Forelimb muscle (tissue), 1 donor: ENCODE results near the gene ATP5PO. TPM values are rescaled to one million over a fixed set of nuclear protein-coding genes. Genes with fewer than 3 reads are reported as not detected.
"Not testable (repeated sequence)": the region's sequence is repeated elsewhere in the genome, so short reads cannot be mapped to it uniquely, and the experiment has no call there.

Experiments
- DNase-seq: peaks from one replicate; pipeline ENCODE4 v3.0.0-alpha.2; 2013; ENCODE audit warnings: low read depth
- polyA plus RNA-seq: library from polyadenylated mRNA; unstranded; fragments of 120-200 nt; gene quantifications from one replicate; pipeline ENCODE4 v1.2.1, GENCODE V29; 2013; ENCODE audit not compliant: insufficient read length

The ATP5PO gene
- polyA plus RNA-seq, 1 donor, result 304 TPM

DNA sequence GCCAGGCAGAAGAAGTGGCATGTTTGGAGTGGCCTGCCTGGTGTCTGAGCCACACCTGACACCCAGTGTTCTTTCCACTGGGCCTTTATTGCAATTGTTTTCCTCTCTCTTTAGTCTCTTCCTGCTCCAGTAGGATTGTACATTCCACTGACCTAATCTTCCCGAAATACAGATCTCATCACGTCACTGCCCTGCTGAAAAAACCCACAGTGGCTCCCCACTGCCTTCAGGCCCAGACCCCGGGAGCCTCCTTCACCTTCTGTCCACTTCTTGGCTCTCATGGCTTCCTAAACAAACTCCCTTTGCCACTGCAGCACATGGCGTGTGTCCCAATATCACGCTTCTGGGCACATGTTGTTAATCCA lies 25.3 kb upstream of the ATP5PO start:
- DNase-seq, result no peak

DNA sequence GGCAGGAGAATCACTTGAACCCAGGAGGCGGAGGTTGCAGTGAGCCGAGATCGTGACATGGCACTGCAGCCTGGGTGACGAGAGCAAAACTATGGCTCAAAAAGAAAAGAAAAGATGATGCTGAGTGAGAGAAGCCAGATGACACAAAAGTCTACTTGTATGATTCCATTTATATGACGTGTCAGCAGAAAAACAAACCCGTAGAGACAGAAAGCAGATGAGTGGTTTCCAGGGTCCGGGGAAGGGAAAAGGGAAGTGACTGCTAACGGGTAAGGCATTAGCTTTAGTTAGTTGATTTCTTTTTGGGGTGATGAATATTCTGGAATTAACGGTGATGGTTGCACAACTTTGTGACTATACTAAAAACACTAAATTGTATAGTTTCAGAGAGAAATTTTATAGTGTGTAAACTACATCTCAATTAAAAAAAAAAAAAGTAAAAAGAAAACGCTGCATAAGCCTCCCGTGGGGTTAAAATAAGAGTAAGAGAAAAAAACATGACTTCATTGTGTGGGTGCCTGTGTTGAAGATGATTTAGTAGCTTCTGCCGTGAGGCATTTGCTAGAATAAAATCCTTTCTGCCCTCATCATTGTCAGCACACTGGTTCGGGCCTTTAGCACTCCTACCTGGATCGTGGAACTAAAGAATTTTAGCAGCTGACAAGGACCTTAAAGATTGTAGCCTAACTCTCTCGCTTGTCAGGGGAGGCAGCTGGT lies 24.7 kb upstream of the ATP5PO start:
- DNase-seq, result no peak

GRCh38 chr21:33939226-33939625 lies 23.6 kb upstream of the ATP5PO start:
- no peak for DNase-seq

DNA sequence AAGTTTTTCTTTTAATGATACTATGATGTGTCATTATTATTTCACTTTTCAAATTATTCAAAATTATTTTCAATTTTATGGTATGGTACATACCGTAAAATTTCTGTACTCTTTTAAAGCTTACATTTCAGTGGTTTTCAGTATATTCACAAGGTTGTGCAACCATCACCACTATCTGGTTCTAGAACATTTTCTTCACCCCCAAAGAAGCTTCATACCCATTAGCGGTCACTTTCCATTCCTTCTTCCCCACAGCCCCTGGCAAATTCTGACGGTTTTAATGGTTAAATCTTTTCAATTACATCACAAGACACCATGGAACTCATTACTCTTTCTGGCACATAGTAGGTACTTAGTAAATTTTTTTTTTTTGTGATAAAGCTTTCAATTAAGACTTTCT lies 22.8 kb upstream of the ATP5PO start:
- no peak for DNase-seq

GRCh38 chr21:33937931-33938339 lies 22.3 kb upstream of the ATP5PO start:
- DNase-seq, result no peak

- no peak for DNase-seq
Measured at GRCh38 chr21:33937146-33937545, 21.5 kb upstream of the ATP5PO start.

DNA sequence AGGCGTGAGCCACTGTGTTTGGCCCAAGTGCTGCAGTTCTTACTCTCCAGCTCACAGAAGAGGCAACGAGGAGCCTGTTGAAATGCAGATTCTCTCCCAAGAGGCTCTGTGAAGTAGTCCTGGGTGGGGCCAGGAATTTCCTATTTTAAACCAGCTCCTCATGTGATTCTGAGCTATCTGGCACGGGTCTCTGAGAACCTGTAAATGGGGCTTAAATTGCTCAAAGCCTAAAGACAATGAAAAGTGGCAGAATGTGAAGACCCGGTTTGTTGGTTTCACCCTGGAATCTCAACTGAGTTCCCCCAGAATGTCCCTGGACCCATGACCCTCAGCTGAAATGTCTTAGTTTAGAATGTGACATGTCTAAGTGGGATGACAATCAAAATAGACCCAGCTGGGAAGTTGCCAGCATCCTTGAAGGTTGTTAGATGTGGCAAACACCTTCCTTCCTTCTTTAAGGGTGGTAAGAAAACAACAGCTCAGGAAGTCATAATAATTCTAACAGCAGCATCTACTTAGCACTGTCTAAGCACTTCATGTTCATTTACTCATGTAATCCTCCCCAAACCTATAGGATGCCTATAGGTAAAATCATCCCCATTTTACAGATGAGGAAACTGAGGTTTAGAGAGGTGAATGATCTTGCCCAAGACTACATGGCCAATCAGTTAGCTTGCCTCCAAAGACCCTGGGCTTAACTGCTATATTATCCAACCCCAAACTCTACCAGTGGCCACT lies 20.9 kb upstream of the ATP5PO start:
- no peak for DNase-seq

DNA sequence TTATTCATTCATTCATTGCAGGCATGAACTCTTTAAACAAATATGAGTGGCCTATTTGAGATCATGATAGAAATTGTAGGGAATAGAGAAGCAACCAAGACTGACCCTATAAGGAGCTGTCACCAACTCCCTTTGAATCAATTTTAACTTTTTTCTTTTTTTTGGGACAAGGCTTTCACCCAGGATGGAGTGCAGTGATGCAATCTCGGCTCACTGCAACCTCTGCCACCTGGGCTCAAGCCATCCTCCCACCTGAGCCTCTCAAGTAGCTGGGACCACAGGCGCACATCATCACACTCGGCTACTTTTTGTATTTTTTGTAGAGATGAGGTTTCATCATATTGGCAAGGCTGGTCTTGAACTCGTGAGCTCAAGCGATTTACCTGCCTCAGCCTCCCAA lies 17.1 kb upstream of the ATP5PO start:
- DNase-seq, result no peak

- DNase-seq, result no peak
Measured at GRCh38 chr21:33931799-33932390, 16.3 kb upstream of the ATP5PO start.

DNA sequence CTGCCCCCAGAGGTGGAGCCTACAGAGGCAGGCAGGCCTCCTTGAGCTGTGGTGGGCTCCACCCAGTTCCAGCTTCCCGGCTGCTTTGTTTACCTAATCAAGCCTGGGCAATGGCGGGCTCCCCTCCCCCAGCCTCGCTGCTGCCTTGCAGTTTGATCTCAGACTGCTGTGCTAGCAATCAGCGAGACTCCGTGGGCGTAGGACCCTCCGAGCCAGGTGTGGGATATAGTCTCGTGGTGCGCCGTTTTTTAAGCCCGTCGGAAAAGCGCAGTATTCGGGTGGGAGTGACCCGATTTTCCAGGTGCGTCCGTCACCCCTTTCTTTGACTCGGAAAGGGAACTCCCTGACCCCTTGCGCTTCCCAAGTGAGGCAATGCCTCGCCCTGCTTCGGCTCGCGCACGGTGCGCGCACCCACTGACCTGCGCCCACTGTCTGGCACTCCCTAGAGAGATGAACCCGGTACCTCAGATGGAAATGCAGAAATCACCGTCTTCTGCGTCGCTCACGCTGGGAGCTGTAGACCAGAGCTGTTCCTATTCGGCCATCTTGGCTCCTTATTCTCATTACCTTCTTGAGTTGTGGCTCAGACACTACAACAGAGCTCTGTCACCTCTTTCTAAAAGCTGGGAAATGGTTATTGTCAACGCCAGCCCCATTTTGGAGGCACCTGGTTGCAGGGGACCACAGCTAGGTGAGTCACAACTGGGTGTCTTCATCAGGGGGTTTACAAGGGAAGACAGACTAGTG lies 15.6 kb upstream of the ATP5PO start:
- DNase-seq, result not testable (repeated sequence)

DNA sequence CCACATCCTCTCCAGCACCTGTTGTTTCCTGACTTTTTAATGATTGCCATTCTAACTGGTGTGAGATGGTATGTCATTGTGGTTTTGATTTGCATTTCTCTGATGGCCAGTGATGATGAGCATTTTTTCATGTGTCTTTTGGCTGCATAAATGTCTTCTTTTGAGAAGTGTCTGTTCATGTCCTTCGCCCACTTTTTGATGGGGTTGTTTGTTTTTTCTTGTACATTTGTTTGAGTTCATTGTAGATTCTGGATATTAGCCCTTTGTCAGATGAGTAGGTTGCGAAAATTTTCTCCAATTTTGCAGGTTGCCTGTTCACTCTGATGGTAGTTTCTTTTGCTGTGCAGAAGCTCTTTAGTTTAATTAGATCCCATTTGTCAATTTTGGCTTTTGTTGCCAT lies 10.6 kb upstream of the ATP5PO start:
- not testable (repeated sequence) for DNase-seq

DNA sequence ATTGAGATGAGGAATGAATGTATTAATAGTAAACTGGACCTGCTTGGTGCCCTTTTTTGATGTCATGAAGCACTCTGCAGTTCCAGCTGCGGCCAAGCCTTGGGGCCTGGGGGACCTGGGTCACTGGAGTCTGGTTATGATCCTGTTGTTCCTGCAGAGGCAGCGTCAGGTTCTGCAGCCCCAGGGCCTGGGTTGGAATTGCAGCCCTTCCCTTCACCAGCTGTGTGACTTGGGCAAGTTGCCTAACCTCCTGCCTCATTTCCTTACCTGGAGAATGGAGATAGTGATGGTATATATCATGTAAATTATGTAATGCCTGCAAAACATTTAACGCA lies 9.1 kb upstream of the ATP5PO start:
- no peak for DNase-seq

- DNase-seq, result peak; percentile 61
Measured at GRCh38 chr21:33924079-33924765, 8.6 kb upstream of the ATP5PO start.

- no peak for DNase-seq
Measured at GRCh38 chr21:33917421-33917820, 1.8 kb upstream of the ATP5PO start.

- DNase-seq, result no peak
Measured at GRCh38 chr21:33916200-33916567, 580 bp upstream of the ATP5PO start.

- DNase-seq, result no peak
Measured at GRCh38 chr21:33914188-33914587, 1.4 kb downstream of the ATP5PO start.

GRCh38 chr21:33909756-33910155 lies 5.8 kb downstream of the ATP5PO start:
- DNase-seq, result no peak

GRCh38 chr21:33908760-33909159 lies 6.8 kb downstream of the ATP5PO start:
- DNase-seq, result no peak

- DNase-seq, result no peak
Measured at GRCh38 chr21:33904041-33904440, 11.6 kb downstream of the ATP5PO start.

- DNase-seq, result no peak
Measured at GRCh38 chr21:33902349-33902748, 13.3 kb downstream of the ATP5PO start.

- no peak for DNase-seq
Measured at GRCh38 chr21:33901412-33902288, 14.0 kb downstream of the ATP5PO start.
